HEK293 (cell line): Measurements from ENCODE around the gene WDR1.

Experiments used
- CTCF ChIA-PET: fragments of 350-600 bp; formaldehyde crosslinking; extraction: SDS; loops from one replicate; lab custom pipeline; 2021; ENCODE audit warnings: antibody characterized with exemption; lab: Yijun Ruan, JAX
- POLR2A ChIA-PET: fragments of 300-600 bp; formaldehyde crosslinking; extraction: SDS; loops from one replicate; lab custom pipeline; 2020; ENCODE audit warnings: antibody characterized with exemption, inconsistent platforms; lab: Yijun Ruan, JAX
- H3K27ac ChIP-seq: fragments of 200-500 bp; sonication (Bioruptor generic); 2 replicates; pipeline ENCODE4 v1.5.1; 2014; ENCODE audit warnings: low read depth, low read length, control low read depth, inconsistent platforms; ENCODE audit errors: extremely low read depth
- H3K36me3 ChIP-seq, 2 experiments: fragments of 200-500 bp in 1 of 2; sonication (Bioruptor generic) in 1 of 2; 1 replicate in 1 of 2; 2 replicates in 1 of 2; pipeline ENCODE4 v1.5.1; 2014 to 2017; ENCODE audit warnings: inconsistent platforms in 2 of 2, low read length in 2 of 2; ENCODE audit not compliant: control insufficient read depth in 2 of 2, insufficient read depth in 1 of 2
- H3K4me1 ChIP-seq: fragments of 200-500 bp; sonication (Bioruptor generic); 2 replicates; pipeline ENCODE4 v1.5.1; 2014; ENCODE audit warnings: mild to moderate bottlenecking, low read length, inconsistent platforms; ENCODE audit not compliant: control insufficient read depth, insufficient read depth
- H3K4me3 ChIP-seq: 2 replicates; pipeline ENCODE4 v1.5.1; 2011; ENCODE audit warnings: low read depth, mild to moderate bottlenecking, control low read depth, low read length, moderate library complexity
- H3K9me3 ChIP-seq: fragments of 200-500 bp; sonication (Bioruptor generic); 2 replicates; pipeline ENCODE4 v1.5.1; 2014; ENCODE audit warnings: low read depth, low read length, inconsistent platforms; ENCODE audit not compliant: control insufficient read depth, insufficient read depth
- FEZF1 ChIP-seq: fragments of 450-650 bp; formaldehyde crosslinking; IDR thresholded peaks from 2 replicates; pipeline ENCODE4 v1.5.1; 2016; ENCODE audit warnings: missing biosample characterization, missing genetic modification characterization
- GLI4 ChIP-seq: fragments of 450-650 bp; formaldehyde crosslinking; IDR thresholded peaks from 2 replicates; pipeline ENCODE4 v1.5.1; 2016; ENCODE audit warnings: missing biosample characterization, missing genetic modification characterization
- HOXC10 ChIP-seq: sonication (generic); formaldehyde crosslinking; IDR thresholded peaks from 2 replicates; pipeline ENCODE4 v1.8.1; 2023; ENCODE audit warnings: mild to moderate bottlenecking, missing genetic modification reagents
- HOXD13 ChIP-seq: sonication (generic); formaldehyde crosslinking; IDR thresholded peaks from 2 replicates; pipeline ENCODE4 v1.8.0; 2022; ENCODE audit warnings: missing genetic modification reagents, borderline replicate concordance
- SP3 ChIP-seq: fragments of 450-650 bp; formaldehyde crosslinking; IDR thresholded peaks from 2 replicates; pipeline ENCODE4 v1.5.1; 2016; ENCODE audit warnings: missing biosample characterization, missing genetic modification characterization
- ZBTB20 ChIP-seq: fragments of 450-650 bp; formaldehyde crosslinking; IDR thresholded peaks from 2 replicates; pipeline ENCODE4 v1.5.1; 2016; ENCODE audit warnings: missing biosample characterization, missing genetic modification characterization
- ZNF148 ChIP-seq: fragments of 450-650 bp; formaldehyde crosslinking; IDR thresholded peaks from 2 replicates; pipeline ENCODE4 v1.5.0; 2017; ENCODE audit warnings: missing biosample characterization, missing genetic modification characterization, borderline replicate concordance
- ZNF184 ChIP-seq: fragments of 450-650 bp; IDR thresholded peaks from 2 replicates; pipeline ENCODE4 v1.5.1; 2018; ENCODE audit warnings: missing biosample characterization, mild to moderate bottlenecking, missing genetic modification characterization
- ZNF214 ChIP-seq: fragments of 450-650 bp; formaldehyde crosslinking; IDR thresholded peaks from 2 replicates; pipeline ENCODE4 v1.5.1; 2017; ENCODE audit warnings: missing biosample characterization, mild to moderate bottlenecking, missing genetic modification characterization, borderline replicate concordance
- ZNF221 ChIP-seq: fragments of 450-650 bp; formaldehyde crosslinking; IDR thresholded peaks from 2 replicates; pipeline ENCODE4 v1.5.1; 2017; ENCODE audit warnings: missing biosample characterization, missing genetic modification characterization, borderline replicate concordance
- ZNF274 ChIP-seq, 2 experiments: fragments of 200-500 bp in 1 of 2; fragments of 450-650 bp in 1 of 2; sonication (Bioruptor generic) in 1 of 2; formaldehyde crosslinking in 1 of 2; IDR thresholded peaks; 2 replicates each; pipeline versions ENCODE4 v1.5.1 to v1.6.1; 2014 to 2016; ENCODE audit warnings: borderline replicate concordance in 1 of 2, inconsistent platforms in 1 of 2, low read length in 1 of 2, missing biosample characterization in 1 of 2, missing genetic modification characterization in 1 of 2
- ZNF302 ChIP-seq: fragments of 450-650 bp; formaldehyde crosslinking; IDR thresholded peaks from 2 replicates; pipeline ENCODE4 v1.5.1; 2016; ENCODE audit warnings: missing biosample characterization, missing genetic modification characterization, low read depth
- ZNF391 ChIP-seq: fragments of 450-650 bp; formaldehyde crosslinking; IDR thresholded peaks from 2 replicates; pipeline ENCODE4 v1.5.1; 2016; ENCODE audit warnings: low read depth, missing biosample characterization, missing genetic modification characterization, borderline replicate concordance
- ZNF416 ChIP-seq: fragments of 450-650 bp; formaldehyde crosslinking; IDR thresholded peaks from 2 replicates; pipeline ENCODE4 v1.5.1; 2016; ENCODE audit warnings: missing biosample characterization, missing genetic modification characterization
- ZNF48 ChIP-seq: fragments of 450-650 bp; formaldehyde crosslinking; IDR thresholded peaks from 2 replicates; pipeline ENCODE4 v1.5.1; 2016; ENCODE audit warnings: missing biosample characterization, missing genetic modification characterization
- ZNF600 ChIP-seq: fragments of 450-650 bp; formaldehyde crosslinking; IDR thresholded peaks from 2 replicates; pipeline ENCODE4 v1.5.1; 2016; ENCODE audit warnings: missing biosample characterization, missing genetic modification characterization
- ZNF670 ChIP-seq: fragments of 450-650 bp; formaldehyde crosslinking; IDR thresholded peaks from 2 replicates; pipeline ENCODE4 v1.5.1; 2016; ENCODE audit warnings: missing biosample characterization, missing genetic modification characterization, low read depth
- ZNF76 ChIP-seq: fragments of 450-650 bp; formaldehyde crosslinking; IDR thresholded peaks from 2 replicates; pipeline ENCODE4; 2016; ENCODE audit warnings: low read depth, missing biosample characterization, missing genetic modification characterization, borderline replicate concordance
- ZNF777 ChIP-seq: fragments of 450-650 bp; formaldehyde crosslinking; IDR thresholded peaks from 2 replicates; pipeline ENCODE4 v1.5.1; 2017; ENCODE audit warnings: missing biosample characterization, missing genetic modification characterization, borderline replicate concordance
- TF ChIP-seq, protein P1 (sequence below): fragments of 450-650 bp; IDR thresholded peaks from 2 replicates; pipeline ENCODE4 v1.5.1; 2018; ENCODE audit warnings: missing biosample characterization, missing genetic modification characterization
- TF ChIP-seq, protein P2 (sequence below): fragments of 450-650 bp; formaldehyde crosslinking; IDR thresholded peaks from 2 replicates; pipeline ENCODE4 v1.5.1; 2016; ENCODE audit warnings: missing biosample characterization, missing genetic modification characterization

WDR1 gene

GRCh38 chr4:10082047-10082446 is 34.6 kb downstream of the WDR1 start:
- H3K27ac ChIP-seq = no peak overlapping the region
- no peaks in the 10 kb centered on the region for H3K4me1 ChIP-seq
- POLR2A ChIA-PET = no interaction called here
- no peak for TF ChIP-seq ZNF221 (tag by site-specific recombination)
- no peak for TF ChIP-seq HOXD13 (CRISPR knock-in tag)
- TF ChIP-seq GLI4 = no peak
- TF ChIP-seq ZNF274 (IDR thresholded peaks at IDR 0.05; ENCODE audit: low read length) = no peak
- no peak for TF ChIP-seq ZNF274 (tag by site-specific recombination; IDR thresholded peaks at IDR 0.05; ENCODE audit: borderline replicate concordance)
- TF ChIP-seq HOXC10 (CRISPR knock-in tag) = no peak
- TF ChIP-seq, protein P1, sequence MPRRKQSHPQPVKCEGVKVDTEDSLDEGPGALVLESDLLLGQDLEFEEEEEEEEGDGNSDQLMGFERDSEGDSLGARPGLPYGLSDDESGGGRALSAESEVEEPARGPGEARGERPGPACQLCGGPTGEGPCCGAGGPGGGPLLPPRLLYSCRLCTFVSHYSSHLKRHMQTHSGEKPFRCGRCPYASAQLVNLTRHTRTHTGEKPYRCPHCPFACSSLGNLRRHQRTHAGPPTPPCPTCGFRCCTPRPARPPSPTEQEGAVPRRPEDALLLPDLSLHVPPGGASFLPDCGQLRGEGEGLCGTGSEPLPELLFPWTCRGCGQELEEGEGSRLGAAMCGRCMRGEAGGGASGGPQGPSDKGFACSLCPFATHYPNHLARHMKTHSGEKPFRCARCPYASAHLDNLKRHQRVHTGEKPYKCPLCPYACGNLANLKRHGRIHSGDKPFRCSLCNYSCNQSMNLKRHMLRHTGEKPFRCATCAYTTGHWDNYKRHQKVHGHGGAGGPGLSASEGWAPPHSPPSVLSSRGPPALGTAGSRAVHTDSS = no peak
- no peak for TF ChIP-seq ZNF214 (tag by site-specific recombination)
- TF ChIP-seq ZNF184 (tag by site-specific recombination) = no peak
- TF ChIP-seq ZNF391 (tag by site-specific recombination) = no peak
- TF ChIP-seq ZNF148 (tag by site-specific recombination) = no peak
- TF ChIP-seq, all 188 proteins: peak for 0
- Histone ChIP-seq H3K36me3 (peaks cover 0 to 99% of the 10 kb centered on the region in 2 experiments; a peak in 1 of 3 replicates), H3K4me3 (no peak overlapping the region), H3K9me3 (no peaks in the 10 kb centered on the region)
- CTCF ChIA-PET = no interaction called here

DNA sequence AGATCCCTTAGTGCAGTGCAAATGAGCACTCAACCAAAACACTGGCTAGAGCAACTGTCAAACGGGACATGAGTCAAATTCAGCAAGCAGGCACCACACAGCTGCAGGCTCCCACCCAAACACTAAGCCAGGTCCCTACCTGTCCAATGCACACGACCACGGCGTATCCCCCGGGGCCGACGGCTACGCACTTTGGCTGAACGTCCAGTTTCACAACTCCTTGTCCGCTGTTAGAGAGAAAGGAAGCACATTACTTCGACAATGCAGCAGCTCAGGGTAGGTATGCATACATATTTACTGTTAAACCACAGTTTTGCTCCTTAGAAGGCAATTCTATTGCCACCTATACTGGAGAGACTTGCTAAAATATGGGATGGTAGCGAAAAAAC is 35.4 kb downstream of the WDR1 start:
- Histone ChIP-seq H3K9me3 (no peaks in the 10 kb centered on the region), H3K4me1 (no peaks in the 10 kb centered on the region), H3K27ac (no peak overlapping the region), H3K36me3 (peaks cover 0 to 99% of the 10 kb centered on the region in 2 experiments; a peak in 1 of 3 replicates), H3K4me3 (no peak overlapping the region)
- CTCF ChIA-PET = no interaction called here
- TF ChIP-seq ZNF302 (tag by site-specific recombination) (no peak), ZNF670 (tag by site-specific recombination) (no peak), ZNF76 (tag by site-specific recombination) (no peak), ZNF416 (no peak), ZNF600 (tag by site-specific recombination) (no peak), ZBTB20 (no peak), SP3 (tag by site-specific recombination) (no peak), FEZF1 (tag by site-specific recombination) (no peak), ZNF777 (tag by site-specific recombination) (no peak), ZNF48 (tag by site-specific recombination) (no peak)
- TF ChIP-seq, protein P2, sequence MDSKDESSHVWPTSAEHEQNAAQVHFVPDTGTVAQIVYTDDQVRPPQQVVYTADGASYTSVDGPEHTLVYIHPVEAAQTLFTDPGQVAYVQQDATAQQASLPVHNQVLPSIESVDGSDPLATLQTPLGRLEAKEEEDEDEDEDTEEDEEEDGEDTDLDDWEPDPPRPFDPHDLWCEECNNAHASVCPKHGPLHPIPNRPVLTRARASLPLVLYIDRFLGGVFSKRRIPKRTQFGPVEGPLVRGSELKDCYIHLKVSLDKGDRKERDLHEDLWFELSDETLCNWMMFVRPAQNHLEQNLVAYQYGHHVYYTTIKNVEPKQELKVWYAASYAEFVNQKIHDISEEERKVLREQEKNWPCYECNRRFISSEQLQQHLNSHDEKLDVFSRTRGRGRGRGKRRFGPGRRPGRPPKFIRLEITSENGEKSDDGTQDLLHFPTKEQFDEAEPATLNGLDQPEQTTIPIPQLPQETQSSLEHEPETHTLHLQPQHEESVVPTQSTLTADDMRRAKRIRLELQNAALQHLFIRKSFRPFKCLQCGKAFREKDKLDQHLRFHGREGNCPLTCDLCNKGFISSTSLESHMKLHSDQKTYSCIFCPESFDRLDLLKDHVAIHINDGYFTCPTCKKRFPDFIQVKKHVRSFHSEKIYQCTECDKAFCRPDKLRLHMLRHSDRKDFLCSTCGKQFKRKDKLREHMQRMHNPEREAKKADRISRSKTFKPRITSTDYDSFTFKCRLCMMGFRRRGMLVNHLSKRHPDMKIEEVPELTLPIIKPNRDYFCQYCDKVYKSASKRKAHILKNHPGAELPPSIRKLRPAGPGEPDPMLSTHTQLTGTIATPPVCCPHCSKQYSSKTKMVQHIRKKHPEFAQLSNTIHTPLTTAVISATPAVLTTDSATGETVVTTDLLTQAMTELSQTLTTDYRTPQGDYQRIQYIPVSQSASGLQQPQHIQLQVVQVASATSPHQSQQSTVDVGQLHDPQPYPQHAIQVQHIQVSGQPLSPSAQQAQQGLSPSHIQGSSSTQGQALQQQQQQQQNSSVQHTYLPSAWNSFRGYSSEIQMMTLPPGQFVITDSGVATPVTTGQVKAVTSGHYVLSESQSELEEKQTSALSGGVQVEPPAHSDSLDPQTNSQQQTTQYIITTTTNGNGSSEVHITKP (tag by site-specific recombination) = no peak
- POLR2A ChIA-PET = no interaction called here
